Measurements from ENCODE around the gene CROCC2.

CROCC2 gene

GRCh38 chr2:240988146-240988545 lies 82.0 kb downstream of the CROCC2 start:
- DNase-seq (ENCODE audit: low read depth), result no peak

- no peak for DNase-seq (ENCODE audit: low read depth)
Measured at GRCh38 chr2:240988571-240989271, 82.6 kb downstream of the CROCC2 start.

GRCh38 chr2:240989451-240990265 lies 83.5 kb downstream of the CROCC2 start:
- no peak for DNase-seq (ENCODE audit: low read depth)

GRCh38 chr2:240990266-240990529 lies 84.1 kb downstream of the CROCC2 start:
- DNase-seq (ENCODE audit: low read depth), result no peak

GRCh38 chr2:240990726-240991377 lies 84.7 kb downstream of the CROCC2 start:
- no peak for DNase-seq (ENCODE audit: low read depth)

- no peak for DNase-seq (ENCODE audit: low read depth)
Measured at GRCh38 chr2:240991378-240992263, 85.5 kb downstream of the CROCC2 start.

DNA sequence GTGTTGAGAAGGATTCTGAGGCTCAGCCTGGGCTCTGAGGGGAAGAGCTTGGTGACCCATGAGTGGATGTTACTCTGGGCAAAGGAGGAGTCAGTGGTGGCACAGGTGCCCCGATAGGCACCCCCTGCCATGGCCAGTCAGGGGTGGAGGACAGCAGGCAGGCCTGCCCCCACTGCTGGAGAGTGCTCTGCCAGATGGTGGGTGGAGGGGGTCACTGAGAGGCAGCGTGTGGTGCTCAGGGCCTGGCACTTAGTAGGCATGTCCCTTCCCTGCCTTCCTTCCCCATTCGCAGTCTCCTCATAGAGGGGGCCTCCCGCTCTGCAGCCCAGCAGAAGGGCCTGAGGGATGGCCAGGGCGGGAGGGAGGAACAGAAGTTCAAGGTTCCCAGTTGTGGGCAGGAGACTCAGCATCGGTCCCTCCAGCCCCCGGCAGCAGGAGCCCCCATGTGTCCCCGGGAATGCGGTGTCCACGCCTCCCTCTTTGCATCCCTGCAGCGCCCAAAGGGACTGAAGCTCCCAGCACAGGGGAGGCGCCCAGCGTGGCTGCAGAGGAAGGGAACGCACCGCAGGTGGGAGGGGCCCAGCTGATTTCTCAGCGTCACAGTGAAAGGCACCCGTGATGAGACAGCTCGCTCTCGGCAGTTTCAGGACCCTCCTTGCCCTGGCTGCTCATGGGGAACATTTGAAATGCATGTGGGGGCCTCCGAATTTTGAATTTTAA lies 86.6 kb downstream of the CROCC2 start:
- no peak for DNase-seq (ENCODE audit: low read depth)

GRCh38 chr2:240993446-240994170 lies 87.5 kb downstream of the CROCC2 start:
- DNase-seq (ENCODE audit: low read depth), result no peak

DNA sequence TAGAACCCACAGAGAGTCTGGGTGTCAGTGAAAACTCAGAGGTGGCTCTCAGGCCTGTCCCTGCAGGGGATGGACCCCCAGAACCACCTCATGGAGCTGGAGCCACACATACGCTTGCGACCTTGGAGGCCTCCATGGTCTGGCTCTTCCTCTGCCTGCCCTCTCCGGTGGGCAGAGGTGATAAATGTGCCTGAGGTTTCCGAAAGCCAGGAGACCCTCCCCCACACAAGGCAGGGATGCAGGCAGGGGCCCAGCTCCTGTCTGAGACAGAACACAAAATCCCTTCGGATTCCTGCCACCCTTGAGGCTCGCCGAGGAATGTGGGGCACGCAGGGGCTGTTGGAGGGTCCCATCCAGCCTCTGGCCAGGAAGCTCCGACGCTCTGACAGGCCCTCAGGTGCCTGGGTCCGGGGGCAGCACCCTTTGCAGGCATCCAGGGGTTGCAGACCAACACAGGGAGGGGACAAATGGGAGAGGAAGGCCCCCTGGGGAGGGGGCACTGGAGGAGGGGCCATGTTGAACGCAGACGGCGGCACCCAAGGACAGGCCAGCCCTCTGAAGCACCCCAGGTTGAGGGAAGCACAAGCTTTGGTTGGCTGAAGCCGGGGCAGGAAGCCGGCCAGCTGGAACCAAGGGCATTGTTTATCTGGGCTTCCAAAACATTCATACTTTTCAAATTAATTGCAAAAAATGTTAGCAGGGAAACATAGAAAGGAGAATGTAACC lies 88.2 kb downstream of the CROCC2 start:
- DNase-seq (ENCODE audit: low read depth), result no peak

- DNase-seq (ENCODE audit: low read depth), result no peak
Measured at GRCh38 chr2:240995041-240996021, 89.2 kb downstream of the CROCC2 start.

DNA sequence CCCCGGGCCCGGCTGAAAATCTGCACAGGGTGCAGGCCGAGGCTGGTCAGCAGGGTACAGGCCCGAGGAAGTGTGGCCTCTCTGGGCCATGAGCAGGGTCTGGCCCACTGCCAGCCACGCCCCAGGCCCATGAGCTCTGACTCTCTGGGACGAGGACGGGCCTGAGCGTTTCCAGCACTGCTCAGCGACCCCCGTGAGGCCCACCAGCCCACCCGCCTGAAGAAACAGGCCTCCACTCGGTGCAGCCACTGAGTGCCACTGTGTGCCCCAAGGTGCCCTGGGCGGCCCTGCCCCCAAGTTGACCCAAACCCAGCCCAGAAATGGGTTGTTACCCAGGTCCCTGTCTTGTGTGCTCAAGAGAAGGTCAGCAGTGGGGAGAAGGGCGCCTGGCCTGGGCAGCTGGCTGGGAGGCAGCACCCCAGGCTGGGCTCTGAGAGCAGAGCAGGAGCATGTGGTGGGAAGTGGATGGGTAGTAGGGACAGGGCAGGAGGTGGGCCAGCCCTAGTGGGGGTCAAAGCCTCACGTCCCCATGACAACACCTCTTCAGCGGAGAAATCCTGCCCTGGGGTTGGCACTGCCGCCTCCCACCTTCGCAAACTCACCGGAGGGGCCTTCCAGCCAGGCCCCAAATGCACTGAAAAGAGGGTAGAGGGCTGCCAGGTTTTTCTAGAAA lies 90.2 kb downstream of the CROCC2 start:
- DNase-seq (ENCODE audit: low read depth), result no peak

GRCh38 chr2:240996834-240997140 lies 90.7 kb downstream of the CROCC2 start:
- DNase-seq (ENCODE audit: low read depth), result no peak

- no peak for DNase-seq (ENCODE audit: low read depth)
Measured at GRCh38 chr2:240997141-240997855, 91.2 kb downstream of the CROCC2 start.

GRCh38 chr2:240997856-240998705 lies 91.9 kb downstream of the CROCC2 start, which contains the start of gene SNED1:
Gene SNED1 (plus strand): TSS chr2:240998618. CDS start chr2:240998838, 220 bp downstream.
- DNase-seq (ENCODE audit: low read depth), result peak; percentile 42

- DNase-seq (ENCODE audit: low read depth), result no peak
Measured at GRCh38 chr2:240998706-240998994, 92.5 kb downstream of the CROCC2 start.

DNA sequence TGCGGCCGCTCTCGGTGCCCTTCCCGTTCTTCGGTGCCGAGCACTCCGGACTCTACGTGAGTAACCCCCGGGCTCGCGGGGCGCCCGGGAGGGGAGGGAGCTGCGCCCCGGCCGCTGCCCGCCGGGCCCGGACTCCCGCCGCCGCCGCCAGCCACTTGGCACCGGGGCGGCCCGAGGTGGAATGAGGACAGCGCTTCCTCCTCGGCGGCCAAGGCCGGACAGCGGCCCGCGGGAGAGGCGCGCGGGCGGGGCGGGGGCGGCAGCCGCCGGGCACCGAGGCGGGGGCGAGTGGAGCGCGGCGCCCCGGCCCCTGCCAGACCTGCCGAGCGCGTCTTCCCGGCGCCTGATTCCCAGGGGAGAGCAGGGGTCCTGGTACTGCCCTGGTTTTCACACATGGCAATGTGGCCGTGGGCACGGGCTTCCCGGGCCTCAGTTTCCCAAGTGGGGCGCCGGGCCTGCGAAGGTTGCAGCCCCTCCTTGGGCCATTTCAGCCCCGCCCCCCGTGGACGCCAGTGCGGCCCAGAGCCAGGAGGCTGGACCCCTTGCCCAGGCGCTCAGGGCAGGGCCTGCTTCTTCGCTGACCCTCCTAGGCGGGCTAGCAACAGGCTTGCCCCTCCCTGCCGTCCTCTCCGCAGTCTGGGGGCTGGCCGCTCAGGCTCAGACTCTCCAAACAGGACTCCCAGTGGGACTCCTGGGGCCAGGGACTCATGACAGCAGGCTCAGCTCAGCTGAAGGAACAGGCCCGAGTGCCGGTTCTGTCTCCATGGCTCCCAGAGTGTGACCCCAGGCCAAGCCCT lies 93.1 kb downstream of the CROCC2 start:
- no peak for DNase-seq (ENCODE audit: low read depth)

Measured in stimulated activated CD8-positive, alpha-beta memory T cell treated with anti-CD3 and anti-CD28 coated beads, Interleukin-15, amount 100 ng/mL, for 1 hour (primary cell).